Stimulated activated CD4-positive, alpha-beta T cell treated with anti-CD3 and anti-CD28 coated beads, Interleukin-4, amount 100 ng/mL, for 48 hours (primary cell): ENCODE data around the gene TMEFF1.
A peak's percentile ranks its signal among the peaks of the same experiment; 100 is the strongest.

Source experiments
- DNase-seq, 2 donors: peaks; one replicate each; pipeline ENCODE4 v3.0.0-alpha.2; 2020; ENCODE audit warnings: low read depth in 2 of 2

Gene TMEFF1

DNA sequence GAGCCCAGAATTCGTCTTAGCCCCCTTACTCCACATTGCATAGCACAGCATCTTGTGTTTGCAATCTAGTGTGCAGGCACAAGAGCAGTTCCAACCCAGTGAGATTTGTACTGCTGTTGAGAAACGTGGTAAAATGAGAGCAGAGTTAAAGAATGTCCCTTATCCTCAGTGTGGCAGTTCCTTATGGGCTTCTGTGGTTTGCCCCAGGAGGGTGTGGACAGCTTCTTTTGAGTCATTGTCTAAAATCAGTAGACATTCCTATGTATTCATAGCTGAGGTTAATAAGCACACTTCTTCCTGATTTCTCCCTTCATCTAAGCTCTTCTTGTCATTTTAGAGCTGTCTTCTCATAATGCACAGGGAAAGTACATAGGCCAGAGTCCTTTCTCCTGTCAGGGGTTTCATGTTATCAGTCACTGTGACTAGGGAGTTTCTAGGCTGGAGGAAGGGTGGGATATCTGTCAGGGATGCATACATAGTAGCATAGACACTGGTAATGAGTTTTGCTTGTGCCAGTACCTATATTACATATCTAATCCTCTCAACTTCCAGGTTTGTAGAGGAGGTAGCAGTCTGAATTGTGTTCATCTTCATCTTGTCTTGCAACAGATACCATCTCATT lies 102.9 kb downstream of the TMEFF1 start:
- DNase-seq, result no peak

GRCh38 chr9:100577776-100578448 lies 105.0 kb downstream of the TMEFF1 start, which contains the start of gene CAVIN4:
CAVIN4 (plus strand) TSS chr9:100578079; CDS start chr9:100578144, 65 bp downstream.
- no peak for DNase-seq

DNA sequence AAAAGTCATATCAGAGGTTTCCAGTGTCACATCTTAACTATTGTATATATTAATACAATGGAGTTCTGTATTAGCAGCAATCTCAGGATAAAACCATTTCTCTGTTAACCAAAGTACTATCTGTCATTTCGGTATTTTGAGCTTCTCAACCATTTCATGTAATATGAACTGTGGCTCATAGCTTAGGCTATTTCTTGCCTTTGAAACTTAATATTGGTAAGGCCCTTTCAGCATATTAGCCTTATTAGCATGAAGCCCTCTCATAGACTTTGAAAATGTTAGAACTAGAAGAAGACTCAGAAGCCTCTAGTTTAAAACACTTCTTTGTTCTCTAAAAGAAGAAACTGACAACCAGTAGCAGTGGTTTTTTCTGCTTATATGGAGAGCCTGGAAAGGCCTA lies 105.7 kb downstream of the TMEFF1 start:
- DNase-seq, result no peak

GRCh38 chr9:100579665-100580064 lies 106.7 kb downstream of the TMEFF1 start:
- no peak for DNase-seq

DNA sequence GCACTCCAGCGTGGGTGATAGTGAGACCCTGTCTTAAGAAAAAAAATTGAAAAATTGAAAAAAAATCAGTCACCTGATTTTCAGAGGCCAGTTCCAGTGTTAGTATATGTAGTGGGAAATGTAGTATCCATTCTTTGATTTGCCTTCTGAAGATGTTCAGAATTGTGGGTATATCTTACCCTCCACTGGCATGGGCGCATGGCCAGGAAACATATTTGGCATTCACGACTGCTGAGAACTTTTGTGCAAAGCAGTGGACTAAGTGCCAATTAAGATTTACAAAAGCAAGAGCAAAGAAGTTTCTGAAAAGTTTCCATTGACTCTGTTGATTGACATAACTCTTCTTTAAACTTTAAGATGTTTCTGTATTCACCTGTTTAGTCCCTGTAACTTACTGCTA lies 107.3 kb downstream of the TMEFF1 start:
- DNase-seq, result no peak

DNA sequence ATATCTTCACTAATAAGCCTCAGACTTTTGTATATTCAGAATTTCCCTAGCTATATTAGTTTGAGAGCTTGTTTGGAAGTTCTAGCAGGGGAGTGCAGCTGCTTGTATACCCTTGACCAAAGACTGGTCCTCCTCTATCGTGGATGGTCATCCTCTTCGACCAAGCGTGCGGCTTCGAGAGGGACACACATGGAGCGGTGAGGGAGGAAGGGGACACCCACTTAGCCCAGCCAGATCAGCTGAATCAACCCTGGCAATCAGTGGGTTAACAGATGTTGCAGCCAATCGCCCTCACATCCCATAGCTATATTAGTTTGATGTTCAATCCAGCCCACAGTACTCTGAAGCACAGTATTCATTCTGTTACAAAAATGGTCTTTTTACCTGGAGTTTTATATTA lies 108.1 kb downstream of the TMEFF1 start:
- no peak for DNase-seq

GRCh38 chr9:100581661-100582060 lies 108.7 kb downstream of the TMEFF1 start:
- DNase-seq, result no peak

GRCh38 chr9:100583014-100583802 lies 110.3 kb downstream of the TMEFF1 start:
- no peak for DNase-seq

GRCh38 chr9:100584951-100585350 lies 112.0 kb downstream of the TMEFF1 start:
- DNase-seq, result no peak

- no peak for DNase-seq
Measured at GRCh38 chr9:100586093-100586492, 113.1 kb downstream of the TMEFF1 start.

- DNase-seq, result no peak
Measured at GRCh38 chr9:100587375-100587774, 114.4 kb downstream of the TMEFF1 start.

GRCh38 chr9:100589582-100589981 lies 116.6 kb downstream of the TMEFF1 start:
- DNase-seq, result no peak

DNA sequence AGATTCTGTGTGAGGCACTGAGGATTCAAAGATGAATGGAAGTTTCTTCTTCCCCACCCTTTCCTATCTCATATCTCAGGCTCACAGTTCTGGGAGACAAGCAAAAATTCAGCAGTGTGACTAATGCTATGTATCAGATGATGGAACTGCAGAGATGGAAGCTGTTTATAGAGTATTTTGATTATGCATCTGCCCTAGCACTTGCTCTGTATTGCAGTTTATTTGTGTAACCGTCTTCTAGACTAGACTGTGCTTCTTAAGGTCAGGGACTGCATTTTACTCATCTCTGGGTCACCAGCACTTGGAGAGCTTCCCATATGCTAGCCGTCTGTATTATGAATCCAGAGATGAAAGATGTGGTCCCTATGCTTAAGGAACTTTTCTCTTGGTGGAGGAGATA lies 117.5 kb downstream of the TMEFF1 start:
- DNase-seq, result no peak

GRCh38 chr9:100591139-100591538 lies 118.2 kb downstream of the TMEFF1 start:
- DNase-seq, result no peak

DNA sequence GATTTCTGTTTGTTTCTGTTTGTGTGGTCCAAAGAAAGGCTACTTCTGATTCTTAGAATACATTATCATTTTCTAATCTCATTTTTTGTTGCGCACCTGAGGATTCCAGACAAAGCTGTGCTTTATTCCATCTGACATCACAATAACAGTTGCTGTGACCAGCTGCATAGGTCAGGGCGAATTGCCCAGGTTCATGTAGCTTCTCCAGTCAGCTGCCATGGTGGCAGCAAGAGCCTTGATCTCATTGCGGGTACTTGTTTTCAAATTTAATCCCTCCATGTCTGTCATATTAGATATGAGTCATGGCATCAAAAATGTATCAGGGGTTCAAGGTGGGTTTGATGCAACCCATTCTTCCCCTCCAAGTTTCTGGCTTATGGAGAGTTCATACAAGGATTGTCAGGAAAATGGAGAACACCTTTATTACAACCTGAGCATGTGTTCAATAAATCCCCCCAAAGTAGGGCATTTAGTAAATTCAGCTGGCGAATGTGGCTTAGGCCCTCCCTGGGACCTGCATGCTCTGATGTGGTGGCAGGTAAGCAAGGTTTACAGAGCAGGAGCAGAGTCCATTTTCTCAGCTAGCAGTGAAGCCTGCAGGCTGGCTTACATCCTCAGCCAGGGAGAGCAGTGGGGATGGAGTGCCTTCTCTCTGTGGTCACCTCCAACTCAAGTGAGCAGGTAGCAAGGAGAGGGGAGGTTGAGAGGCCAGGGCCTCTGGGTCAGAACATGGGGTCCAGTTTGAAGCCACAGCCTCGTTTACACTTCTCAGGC lies 118.9 kb downstream of the TMEFF1 start:
- no peak for DNase-seq

GRCh38 chr9:100595391-100596199 lies 122.6 kb downstream of the TMEFF1 start:
- DNase-seq, result peak in 1 of 2 donors; percentile 16

DNA sequence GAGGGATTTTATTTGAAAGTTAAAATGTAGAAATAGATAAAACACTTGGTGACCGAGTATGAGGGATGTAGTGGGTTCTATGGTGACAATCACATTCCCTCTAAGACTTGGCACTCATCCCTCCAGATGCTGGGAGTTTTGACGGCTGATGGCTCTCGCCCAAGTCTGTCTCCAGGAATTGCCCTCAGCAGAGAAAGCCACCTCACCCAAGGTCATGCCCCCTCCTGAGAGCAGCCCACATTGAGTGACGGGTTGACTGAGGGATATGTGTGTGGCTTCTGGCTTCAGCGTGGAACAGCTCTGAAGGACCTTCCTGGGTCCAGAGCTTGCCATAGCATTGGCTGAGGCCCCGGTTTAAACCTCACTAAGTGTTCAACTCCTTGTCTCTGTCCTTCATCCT lies 124.3 kb downstream of the TMEFF1 start:
- DNase-seq, result no peak

DNA sequence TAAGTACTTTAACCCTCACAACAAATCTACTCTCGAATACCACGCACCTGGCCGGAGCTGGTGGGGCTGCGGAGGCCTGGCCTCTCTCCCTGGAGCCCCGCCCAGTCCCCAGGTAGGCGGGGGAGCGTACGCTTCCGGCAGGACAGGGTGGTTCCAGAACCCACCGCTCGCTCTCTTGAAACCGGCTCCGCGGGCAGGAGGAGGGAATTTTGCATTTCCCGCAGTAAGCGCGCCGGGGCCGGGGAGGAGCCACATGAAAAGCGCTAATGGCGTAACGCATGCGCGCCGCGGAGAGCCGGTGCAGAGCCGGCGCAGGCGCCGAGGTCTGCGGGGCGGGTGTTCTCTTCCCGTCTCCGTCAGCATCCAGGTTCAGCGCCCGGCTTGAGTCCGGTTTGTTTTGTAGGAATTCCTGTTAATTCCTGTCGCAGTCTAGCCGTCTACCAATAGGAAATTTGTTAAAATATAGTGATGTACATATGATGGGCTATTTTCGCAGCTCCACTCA lies 125.7 kb downstream of the TMEFF1 start:
- DNase-seq, result peak; percentile 67 to 71

DNA sequence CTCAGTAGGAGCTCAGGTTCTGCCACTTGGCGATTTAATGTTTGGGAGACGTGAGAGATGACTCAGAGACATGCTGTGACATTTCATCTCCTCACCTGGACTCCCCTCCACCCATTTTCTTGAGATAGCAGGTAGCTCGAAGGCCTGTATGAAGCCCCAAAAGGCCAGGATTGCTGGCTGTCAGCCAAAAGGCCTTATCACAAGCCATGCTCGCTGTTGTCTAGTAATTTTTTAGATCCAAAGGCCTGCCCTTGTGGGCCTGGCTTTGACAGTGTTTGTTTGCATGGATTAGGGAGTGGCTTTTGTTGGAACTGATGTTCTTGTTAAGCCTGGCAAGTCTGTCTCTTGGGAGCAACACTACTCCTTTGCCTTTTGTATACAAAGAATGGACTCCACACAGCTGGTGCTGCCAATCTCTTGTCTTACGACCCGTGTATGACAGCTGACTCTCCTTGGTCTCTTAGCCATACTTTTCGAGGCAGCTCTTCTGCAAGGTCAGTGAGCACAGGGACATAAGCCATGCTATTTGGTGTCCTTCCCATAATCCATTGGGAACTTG lies 127.7 kb downstream of the TMEFF1 start:
- DNase-seq, result no peak

DNA sequence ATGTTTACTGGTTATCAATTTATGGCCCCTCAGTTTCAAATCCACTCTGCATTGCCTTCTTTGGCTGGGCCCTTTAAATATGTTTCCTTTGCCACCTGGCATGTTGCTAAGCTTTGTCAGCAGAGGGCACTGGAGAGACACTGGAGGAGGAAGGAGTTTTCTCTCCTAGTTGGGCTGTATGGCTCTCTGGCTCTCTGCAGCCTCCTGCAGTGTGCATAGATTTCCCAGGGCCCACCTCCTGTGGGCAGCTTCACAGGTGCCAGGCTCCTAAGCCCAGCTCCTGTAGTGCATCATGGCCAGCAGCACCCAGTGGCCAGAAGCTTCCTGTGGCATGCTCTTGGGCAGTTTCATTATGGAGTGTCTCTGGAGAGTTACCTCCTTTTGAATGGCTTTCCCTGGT lies 128.3 kb downstream of the TMEFF1 start:
- peak in 1 of 2 donors; percentile 23 for DNase-seq
